ENCODE measurements around the gene TADA2B. TPM values are rescaled to one million over a fixed set of nuclear protein-coding genes. Genes with fewer than 3 reads are reported as not detected.
A peak's percentile ranks its signal among the peaks of the same experiment; 100 is the strongest.

Gene TADA2B
- total and polyA plus RNA-seq, 2 of the 4 experiments (the other 2 are of a cell fraction), result 6.1 to 8.6 TPM

GRCh38 chr4:7067126-7067451, 23.9 kb downstream of the TADA2B start:
- peak overlapping the region; percentile 85; the same call in 1 of the 2 replicates for H3K23ac ChIP-seq (ENCODE audit: low read depth, low read length)
- DNase-seq (no peak), ATAC-seq (ENCODE audit: low read depth) (no peak)
- peak overlapping the region; percentile 74 for H3K14ac ChIP-seq (replicated peaks; ENCODE audit: low read depth, low read length)
- H3K4me2 ChIP-seq (ENCODE audit: low read depth, low read length), result peak overlapping the region; percentile 98
- no peak overlapping the region for H4K5ac ChIP-seq (ENCODE audit: low read depth, low read length)
- H3K18ac ChIP-seq (ENCODE audit: low read depth, low read length), result no peak overlapping the region
- H3K56ac ChIP-seq (ENCODE audit: extremely low read depth, insufficient read depth, low read length), result no peak overlapping the region
- H2BK5ac ChIP-seq (ENCODE audit: low read depth, low read length, poor library complexity, severe bottlenecking), result peak overlapping the region; percentile 59
- peaks cover 2% of the 10 kb centered on the region; the same call in 1 of the 2 replicates for H3K27me3 ChIP-seq (ENCODE audit: control insufficient read depth, insufficient read depth, low read length)
- H3K4ac ChIP-seq (ENCODE audit: low read depth, low read length), result peak overlapping the region; percentile 70
- H3K4me1 ChIP-seq (ENCODE audit: control insufficient read depth, insufficient read depth, low read length), result peaks cover 7% of the 10 kb centered on the region; the same call in 1 of the 2 replicates
- no peaks in the 10 kb centered on the region for H3K9me3 ChIP-seq (ENCODE audit: control insufficient read depth, insufficient read depth, low read length)
- H3K79me1 ChIP-seq (ENCODE audit: low read depth in 1 of 2, low read length in 2 of 2), result peaks cover 20 to 40% of the 10 kb centered on the region in 2 experiments
- H2BK15ac ChIP-seq (ENCODE audit: low read depth, low read length), result no peak overlapping the region
- H2BK120ac ChIP-seq (ENCODE audit: low read depth, low read length), result no peak overlapping the region
- no peak overlapping the region for H2BK20ac ChIP-seq (ENCODE audit: low read depth, low read length)
- H3K9me1 ChIP-seq (ENCODE audit: insufficient read depth, low read length), result peaks cover 3% of the 10 kb centered on the region; the same call in 1 of the 2 replicates
- H4K20me1 ChIP-seq (ENCODE audit: insufficient read depth, low read length), result peaks cover 19% of the 10 kb centered on the region
- peak overlapping the region; percentile 97 for H2AFZ ChIP-seq (replicated peaks; ENCODE audit: low read length, poor library complexity)
- dilution Hi-C loops (cut with HindIII; ENCODE audit: low sequenced_read_pairs, unreplicated experiment), result no loop called here
- H3K4me3 ChIP-seq (ENCODE audit: insufficient read depth, low read depth, low read length), result peak overlapping the region; percentile 55
- intact Hi-C loops (cut with micrococcal nuclease), result no loop called here
- peak overlapping the region; percentile 47; the same call in 1 of the 2 replicates for H4K91ac ChIP-seq (ENCODE audit: insufficient read depth, low read depth, low read length)
- TSS peak; percentile 34 for BruUV-seq (replicated peaks)
- CTCF ChIA-PET, result no interaction called here
- H3K9ac ChIP-seq (ENCODE audit: low read depth, low read length), result peak overlapping the region; percentile 58
- WGBS, 2 experiments (ENCODE audit: extremely low coverage in 2 of 2, insufficient read length in 1 of 2), result 0% methylated on average over 7 of the region's 13 CpGs; no CpG with 5 or more reads in 1 of the 2 experiments
- peak overlapping the region; percentile 75 for H2AK5ac ChIP-seq (ENCODE audit: low read depth, low read length)
- TF ChIP-seq NFE2L2 (IDR thresholded peaks at IDR 0.05; ENCODE audit: low read depth, low read length) (no peak), RFX5 (IDR thresholded peaks at IDR 0.05; ENCODE audit: low read depth, low read length) (no peak), CEBPB (IDR thresholded peaks at IDR 0.05; ENCODE audit: low read depth, low read length) (peak; percentile 32; the same call in 1 of the 2 replicates)
- H2AK9ac ChIP-seq (replicated peaks; ENCODE audit: low read depth, low read length, poor library complexity), result peak overlapping the region; percentile 99
- peaks cover 15% of the 10 kb centered on the region for H3K36me3 ChIP-seq (ENCODE audit: control insufficient read depth, insufficient read depth, low read length)
- in situ Hi-C loops (cut with MboI; ENCODE audit: low sequenced_read_pairs), result no loop called here
- H3K27ac ChIP-seq (ENCODE audit: insufficient read depth, low read length), result peak overlapping the region; percentile 40
- POLR2A ChIA-PET (ENCODE audit: unreplicated experiment), result interaction anchor here (0.6 kb wide), 1 partner anchor 95 kb away, joined by 3 read pairs; no protein-coding TSS in a partner anchor
- peak overlapping the region in 1 of 2 experiments; percentile 55; a peak in 1 of 4 replicates for H4K8ac ChIP-seq (ENCODE audit: low read depth in 2 of 2, low read length in 2 of 2)

Measured in IMR-90 (cell line).